LNCaP clone FGC (cell line): ENCODE results near the gene APLP1.
"Not testable (repeated sequence)": the region's sequence is repeated elsewhere in the genome, so short reads cannot be mapped to it uniquely, and the experiment has no call there.

Experiments used
- DNase-seq: peaks from one replicate; pipeline ENCODE4 v3.0.0-alpha.2; 2011; ENCODE audit warnings: low read depth
- H3K4me3 ChIP-seq: 2 replicates; pipeline ENCODE4 v1.5.1; 2011; ENCODE audit warnings: mild to moderate bottlenecking, low read depth, low read length, control low read depth
- TF ChIP-seq, protein P1 (sequence below): IDR thresholded peaks from 2 replicates; pipeline ENCODE4 v1.5.1; 2012; ENCODE audit warnings: mild to moderate bottlenecking; ENCODE audit not compliant: control insufficient read depth, insufficient read depth; ENCODE audit errors: extremely low read depth

Gene APLP1

DNA sequence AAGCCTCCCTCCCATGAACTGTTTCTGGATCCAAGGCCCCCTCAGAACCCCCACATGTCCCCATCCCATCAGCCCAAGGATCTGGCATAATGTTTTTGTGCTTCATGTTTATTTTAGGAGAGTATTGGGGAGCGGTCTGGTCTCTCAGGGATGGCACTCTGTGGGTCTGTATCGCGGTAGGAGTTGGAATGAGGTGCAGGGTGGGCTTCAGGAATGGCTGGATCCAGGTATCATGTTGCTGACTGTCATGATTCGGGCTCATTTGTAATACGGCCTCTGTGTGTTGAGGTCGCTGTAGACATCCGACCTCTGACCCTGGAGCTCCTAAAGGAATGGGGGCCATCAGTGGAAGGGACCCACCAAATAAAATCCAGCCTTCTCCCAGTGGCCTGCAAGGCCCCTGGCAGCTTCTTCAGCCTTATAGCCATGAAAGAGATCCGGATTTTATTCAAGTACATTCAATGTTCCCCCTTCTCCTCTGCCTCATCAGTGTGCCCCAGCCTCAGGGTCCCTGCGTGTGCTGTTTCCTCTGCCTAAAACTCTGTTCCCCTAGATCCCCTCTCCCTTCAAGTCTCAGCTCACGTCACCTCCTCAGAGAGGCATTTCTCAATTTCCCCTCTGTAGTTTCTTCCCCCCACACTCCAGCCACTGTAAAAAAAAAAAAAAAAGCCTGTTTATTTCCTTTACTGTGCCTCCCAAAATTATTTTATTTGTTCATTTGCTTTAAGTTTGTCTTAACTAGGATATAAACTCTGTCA lies 36.1 kb downstream of the APLP1 start:
- no peak for DNase-seq
- TF ChIP-seq, protein P1, sequence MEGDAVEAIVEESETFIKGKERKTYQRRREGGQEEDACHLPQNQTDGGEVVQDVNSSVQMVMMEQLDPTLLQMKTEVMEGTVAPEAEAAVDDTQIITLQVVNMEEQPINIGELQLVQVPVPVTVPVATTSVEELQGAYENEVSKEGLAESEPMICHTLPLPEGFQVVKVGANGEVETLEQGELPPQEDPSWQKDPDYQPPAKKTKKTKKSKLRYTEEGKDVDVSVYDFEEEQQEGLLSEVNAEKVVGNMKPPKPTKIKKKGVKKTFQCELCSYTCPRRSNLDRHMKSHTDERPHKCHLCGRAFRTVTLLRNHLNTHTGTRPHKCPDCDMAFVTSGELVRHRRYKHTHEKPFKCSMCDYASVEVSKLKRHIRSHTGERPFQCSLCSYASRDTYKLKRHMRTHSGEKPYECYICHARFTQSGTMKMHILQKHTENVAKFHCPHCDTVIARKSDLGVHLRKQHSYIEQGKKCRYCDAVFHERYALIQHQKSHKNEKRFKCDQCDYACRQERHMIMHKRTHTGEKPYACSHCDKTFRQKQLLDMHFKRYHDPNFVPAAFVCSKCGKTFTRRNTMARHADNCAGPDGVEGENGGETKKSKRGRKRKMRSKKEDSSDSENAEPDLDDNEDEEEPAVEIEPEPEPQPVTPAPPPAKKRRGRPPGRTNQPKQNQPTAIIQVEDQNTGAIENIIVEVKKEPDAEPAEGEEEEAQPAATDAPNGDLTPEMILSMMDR: no peak
- no peak overlapping the region for H3K4me3 ChIP-seq

DNA sequence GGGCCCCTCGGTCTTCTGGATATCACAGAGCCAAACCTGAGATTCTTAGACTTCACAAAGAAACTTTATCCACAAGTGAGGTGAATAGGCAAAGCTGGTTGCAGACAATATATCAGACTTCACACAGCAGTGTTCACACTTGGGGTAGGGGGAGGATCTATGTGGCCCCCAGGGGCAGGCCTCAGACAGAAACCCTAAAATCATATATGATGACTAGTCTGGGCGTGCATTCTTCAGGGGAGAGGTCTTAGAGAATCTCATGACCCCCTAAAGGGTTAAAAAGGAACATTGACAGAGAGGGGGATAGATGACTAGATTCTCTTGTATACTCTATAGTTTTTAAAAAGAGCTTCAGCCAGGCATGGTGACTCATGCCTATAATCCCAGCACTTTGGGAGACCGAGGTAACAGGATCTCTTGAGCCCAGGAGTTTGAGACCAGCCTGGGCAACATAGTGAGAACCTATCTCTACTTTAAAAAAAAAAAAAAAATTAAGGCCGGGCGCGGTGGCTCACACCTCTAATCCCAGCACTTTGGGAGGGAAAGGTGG lies 36.9 kb downstream of the APLP1 start:
- no peak overlapping the region for H3K4me3 ChIP-seq
- no peak for DNase-seq

GRCh38 chr19:35907377-35907745 lies 39.0 kb downstream of the APLP1 start:
- TF ChIP-seq, protein P1: no peak
- no peak for DNase-seq
- no peak overlapping the region for H3K4me3 ChIP-seq

More for the DNA sequence above, 36.9 kb downstream of the APLP1 start:
- TF ChIP-seq, protein P1: no peak

- TF ChIP-seq, protein P1: no peak
- no peak within 1 kb of the TSS for H3K4me3 ChIP-seq
- no peak for DNase-seq
Measured at GRCh38 chr19:35908010-35908441, 39.7 kb downstream of the APLP1 start, which contains the start of gene TYROBP. Gene TYROBP, minus strand, starts transcription at chr19:35908295. Its CDS starts 67 bp downstream, at chr19:35908228.

- H3K4me3 ChIP-seq: no peak overlapping the region
- DNase-seq: no peak
- TF ChIP-seq, protein P1: no peak
Measured at GRCh38 chr19:35908973-35909683, 40.8 kb downstream of the APLP1 start.

DNA sequence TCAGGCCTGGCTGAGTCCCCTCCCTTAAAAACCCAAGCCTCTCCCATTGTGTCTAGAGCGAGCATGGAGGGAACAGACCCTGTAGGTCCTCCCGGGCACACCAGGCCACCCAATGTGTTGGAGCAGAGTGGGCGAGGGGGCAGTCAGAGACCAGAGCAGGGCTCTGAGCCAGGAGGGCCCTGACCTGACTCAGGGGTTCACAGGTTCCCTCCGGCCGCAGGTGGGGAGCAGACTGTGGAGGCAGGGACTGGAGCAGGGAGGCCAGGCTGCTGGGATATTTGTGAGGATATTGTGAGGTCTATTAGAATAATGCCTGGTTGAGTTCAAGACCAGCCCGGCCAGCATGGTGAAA lies 41.3 kb downstream of the APLP1 start:
- no peak for DNase-seq
- no peak overlapping the region for H3K4me3 ChIP-seq
- TF ChIP-seq, protein P1: no peak

- DNase-seq: not testable (repeated sequence)
Measured at GRCh38 chr19:35910355-35910754, 42.0 kb downstream of the APLP1 start.

More at GRCh38 chr19:35910355-35910754, 42.0 kb downstream of the APLP1 start:
- not testable (repeated sequence) for H3K4me3 ChIP-seq
